BE2C (cell line): ENCODE results near the gene MYL12B.

Source experiments
- DNase-seq: peaks from one replicate; pipeline ENCODE4 v3.0.0-alpha.2; 2020
- H3K27me3 ChIP-seq: fragments of 250-450 bp; sonication (Bioruptor Pico); 2 replicates; pipeline ENCODE4 v1.5.1; 2020; ENCODE audit warnings: mild to moderate bottlenecking
- H3K36me3 ChIP-seq: fragments of 250-450 bp; sonication (Bioruptor Pico); 2 replicates; pipeline ENCODE4 v1.5.1; 2020; ENCODE audit warnings: mild to moderate bottlenecking
- H3K4me1 ChIP-seq: fragments of 250-450 bp; sonication (Bioruptor Pico); 2 replicates; pipeline ENCODE4 v1.5.1; 2020
- H3K4me3 ChIP-seq: 2 replicates; pipeline ENCODE4 v1.5.1; 2011; ENCODE audit warnings: low read depth, low read length
- H3K9me3 ChIP-seq: fragments of 250-450 bp; sonication (Bioruptor Pico); 2 replicates; pipeline ENCODE4 v1.5.1; 2020
- TF ChIP-seq, protein P1 (sequence below): IDR thresholded peaks from 2 replicates; pipeline ENCODE4 v1.5.1; 2012; ENCODE audit warnings: mild to moderate bottlenecking, low read depth, low read length

Gene MYL12B

DNA sequence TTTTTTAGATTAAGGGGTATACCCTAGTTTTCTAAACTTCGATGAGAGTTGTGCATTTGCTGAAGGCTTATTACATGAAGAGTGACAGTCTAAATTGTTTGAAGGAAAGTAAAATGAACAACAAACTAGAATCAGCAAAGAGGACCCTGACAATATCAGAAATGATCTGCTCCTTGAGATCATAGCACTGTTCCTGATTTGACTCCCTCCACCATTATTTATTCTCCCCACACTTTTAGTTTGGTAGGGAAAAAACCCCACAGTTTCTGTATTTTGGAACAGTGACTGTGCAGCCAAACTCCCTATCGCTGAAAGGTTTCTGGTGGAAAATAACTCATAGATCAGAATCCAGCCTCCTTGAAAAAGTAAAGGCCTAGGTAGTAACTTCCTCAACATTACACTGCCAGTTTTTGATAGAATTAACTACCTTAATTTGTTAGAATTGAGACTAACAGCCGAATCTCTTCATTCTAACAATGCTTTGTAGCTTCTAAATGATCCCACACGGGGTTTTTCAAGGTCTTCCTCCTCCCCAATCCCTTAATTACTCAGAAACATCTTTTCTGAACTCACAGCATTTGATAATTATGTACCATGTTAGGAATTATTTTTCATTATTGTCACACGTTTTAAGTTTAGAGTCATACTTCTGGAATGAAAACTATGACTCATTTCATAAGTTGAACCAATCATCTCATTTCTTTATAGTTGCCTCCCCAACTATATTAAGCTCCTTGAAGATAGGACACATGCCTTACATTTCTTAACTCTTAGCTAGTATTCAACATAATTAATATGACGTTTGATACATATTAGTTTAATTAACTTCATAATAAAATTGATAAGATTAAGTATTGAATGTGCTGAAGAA is 11.5 kb upstream of the MYL12B start:
- Histone ChIP-seq H3K4me3 (no peak overlapping the region), H3K27me3 (no peaks in the 10 kb centered on the region), H3K36me3 (no peaks in the 10 kb centered on the region), H3K4me1 (no peaks in the 10 kb centered on the region), H3K9me3 (no peaks in the 10 kb centered on the region)
- no peak for DNase-seq
- TF ChIP-seq, protein P1, sequence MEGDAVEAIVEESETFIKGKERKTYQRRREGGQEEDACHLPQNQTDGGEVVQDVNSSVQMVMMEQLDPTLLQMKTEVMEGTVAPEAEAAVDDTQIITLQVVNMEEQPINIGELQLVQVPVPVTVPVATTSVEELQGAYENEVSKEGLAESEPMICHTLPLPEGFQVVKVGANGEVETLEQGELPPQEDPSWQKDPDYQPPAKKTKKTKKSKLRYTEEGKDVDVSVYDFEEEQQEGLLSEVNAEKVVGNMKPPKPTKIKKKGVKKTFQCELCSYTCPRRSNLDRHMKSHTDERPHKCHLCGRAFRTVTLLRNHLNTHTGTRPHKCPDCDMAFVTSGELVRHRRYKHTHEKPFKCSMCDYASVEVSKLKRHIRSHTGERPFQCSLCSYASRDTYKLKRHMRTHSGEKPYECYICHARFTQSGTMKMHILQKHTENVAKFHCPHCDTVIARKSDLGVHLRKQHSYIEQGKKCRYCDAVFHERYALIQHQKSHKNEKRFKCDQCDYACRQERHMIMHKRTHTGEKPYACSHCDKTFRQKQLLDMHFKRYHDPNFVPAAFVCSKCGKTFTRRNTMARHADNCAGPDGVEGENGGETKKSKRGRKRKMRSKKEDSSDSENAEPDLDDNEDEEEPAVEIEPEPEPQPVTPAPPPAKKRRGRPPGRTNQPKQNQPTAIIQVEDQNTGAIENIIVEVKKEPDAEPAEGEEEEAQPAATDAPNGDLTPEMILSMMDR: no peak

DNA sequence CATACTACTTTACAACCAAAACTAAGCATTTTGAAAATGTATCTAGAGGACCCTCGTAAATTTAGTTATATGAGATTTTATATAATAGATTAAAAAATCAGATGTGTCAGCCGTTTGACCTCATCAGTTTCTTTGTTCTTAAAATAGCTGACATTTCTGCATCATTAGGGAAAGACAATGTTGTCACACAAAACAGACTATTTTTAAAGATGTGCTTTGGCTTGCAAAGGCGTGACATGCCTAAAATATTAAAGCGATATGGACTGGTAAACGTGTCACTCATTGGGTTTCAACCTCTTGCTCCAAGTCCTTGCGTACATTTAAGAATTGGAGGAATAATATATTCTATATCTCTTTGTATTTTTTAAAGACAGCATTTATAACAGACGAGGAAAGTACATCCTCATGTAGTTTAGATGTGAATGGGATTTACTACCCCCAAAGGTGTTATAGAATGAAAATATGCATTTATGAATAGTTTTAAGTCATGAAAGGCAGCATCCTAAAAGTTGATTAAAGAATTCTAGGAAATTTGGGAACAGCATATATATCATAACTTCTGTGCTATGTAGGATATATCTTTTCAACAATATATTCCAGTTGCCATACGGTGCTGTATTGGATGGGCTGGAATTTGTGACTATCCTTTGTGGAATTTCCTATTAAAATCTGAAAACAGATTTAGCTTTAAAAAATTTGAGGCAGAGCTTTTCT is 10.5 kb upstream of the MYL12B start:
- DNase-seq: no peak
- Histone ChIP-seq H3K36me3 (no peaks in the 10 kb centered on the region), H3K4me1 (no peaks in the 10 kb centered on the region), H3K9me3 (no peaks in the 10 kb centered on the region), H3K27me3 (no peaks in the 10 kb centered on the region), H3K4me3 (no peak overlapping the region)
- TF ChIP-seq, protein P1: no peak

DNA sequence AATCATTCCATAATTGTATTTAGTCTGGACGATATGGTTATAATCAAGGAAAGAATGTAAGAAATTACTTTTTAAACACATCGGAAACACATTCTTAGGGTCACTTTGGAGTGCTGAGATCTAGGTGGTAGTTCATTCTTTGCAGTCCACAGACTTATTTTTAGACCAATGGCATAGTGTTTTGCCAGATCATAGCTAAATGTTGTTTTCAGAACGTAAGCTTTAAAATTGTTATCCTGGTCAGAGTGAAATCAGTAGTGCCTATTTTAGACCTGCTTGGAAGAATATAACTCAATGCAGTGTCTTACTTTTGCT is 10.0 kb upstream of the MYL12B start:
- TF ChIP-seq, protein P1: no peak
- no peaks in the 10 kb centered on the region for H3K27me3 ChIP-seq
- no peak overlapping the region for H3K4me3 ChIP-seq
- no peaks in the 10 kb centered on the region for H3K9me3 ChIP-seq
- DNase-seq: no peak
- no peaks in the 10 kb centered on the region for H3K4me1 ChIP-seq
- H3K36me3 ChIP-seq: no peaks in the 10 kb centered on the region

DNA sequence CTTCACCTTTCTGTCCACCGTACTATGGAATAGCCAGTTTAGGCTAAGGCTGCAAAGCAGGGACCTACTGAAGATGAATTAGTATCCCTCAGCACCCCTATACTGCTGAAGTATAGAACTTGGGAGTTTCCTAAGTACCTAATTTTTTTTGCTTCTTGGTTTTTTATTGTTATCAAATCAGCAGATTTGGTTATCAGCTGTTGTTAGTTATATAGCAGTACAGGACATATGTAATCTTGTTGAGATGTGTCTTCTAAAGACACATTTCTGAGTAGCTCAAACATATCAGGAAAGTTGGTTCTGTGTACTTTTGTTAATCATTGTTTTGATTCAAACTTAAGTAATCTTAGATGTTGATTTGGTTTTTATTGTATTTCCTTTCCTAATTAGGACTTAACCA is 9.1 kb upstream of the MYL12B start:
- no peak overlapping the region for H3K4me3 ChIP-seq

DNA sequence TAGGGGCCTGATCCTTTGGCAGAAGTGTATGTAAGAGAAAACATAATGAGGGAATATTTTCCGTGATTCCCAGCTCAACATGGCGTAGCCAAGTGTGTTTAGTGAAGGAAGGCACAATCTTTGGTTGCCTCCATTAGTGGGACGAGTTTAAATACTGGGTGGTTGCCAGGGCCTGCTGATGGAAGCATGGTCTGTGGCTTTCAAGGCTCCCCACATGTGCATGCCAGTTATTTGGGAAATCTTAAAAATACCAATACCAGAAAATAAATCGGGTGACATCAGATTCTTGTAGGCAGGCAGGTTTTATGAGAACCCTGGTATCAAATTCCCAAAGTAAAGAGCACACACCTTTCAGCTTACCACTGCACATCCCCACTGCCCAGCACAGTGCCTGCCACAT is 7.2 kb upstream of the MYL12B start:
- H3K4me1 ChIP-seq: no peaks in the 10 kb centered on the region

More for the DNA sequence above, 9.1 kb upstream of the MYL12B start:
- Histone ChIP-seq H3K36me3 (peaks cover 5% of the 10 kb centered on the region), H3K27me3 (no peaks in the 10 kb centered on the region), H3K4me1 (no peaks in the 10 kb centered on the region), H3K9me3 (no peaks in the 10 kb centered on the region)
- DNase-seq: no peak
- TF ChIP-seq, protein P1: no peak

More for the DNA sequence above, 7.2 kb upstream of the MYL12B start:
- DNase-seq: no peak
- H3K36me3 ChIP-seq: peaks cover 5% of the 10 kb centered on the region
- TF ChIP-seq, protein P1: no peak
- H3K27me3 ChIP-seq: no peaks in the 10 kb centered on the region
- no peak overlapping the region for H3K4me3 ChIP-seq
- no peaks in the 10 kb centered on the region for H3K9me3 ChIP-seq
